Stimulated activated CD4-positive, alpha-beta T cell treated with anti-CD3 and anti-CD28 coated beads, Interleukin-15, amount 100 ng/mL, for 48 hours (primary cell): ENCODE data around the gene CTNNBIP1.
"Not testable (repeated sequence)": the region's sequence is repeated elsewhere in the genome, so short reads cannot be mapped to it uniquely, and the experiment has no call there.

Experiments
- DNase-seq, 2 donors: peaks; one replicate each; pipeline ENCODE4 v3.0.0-alpha.2; 2020; ENCODE audit warnings: low read depth in 2 of 2

The CTNNBIP1 gene

GRCh38 chr1:9805006-9805508, 105.0 kb downstream of the CTNNBIP1 start:
- DNase-seq = no peak

GRCh38 chr1:9803003-9803918, 106.8 kb downstream of the CTNNBIP1 start:
- DNase-seq = not testable (repeated sequence)

- no peak for DNase-seq
Measured at GRCh38 chr1:9801909-9802308, 108.2 kb downstream of the CTNNBIP1 start.
